Common myeloid progenitor, CD34-positive (primary cell): ENCODE measurements around the gene PASK.

Experiments used
- CTCF ChIA-PET: fragments of 350-600 bp; sonication (Branson Sonifier 250); formaldehyde crosslinking; loops from one replicate; lab custom pipeline; 2021; ENCODE audit warnings: antibody characterized with exemption; lab: Charles Lee
- POLR2A ChIA-PET: fragments of 350-600 bp; sonication (Branson Sonifier 250); formaldehyde crosslinking; loops from one replicate; lab custom pipeline; 2021; ENCODE audit warnings: antibody characterized with exemption; lab: Charles Lee
- DNase-seq, 3 donors: peaks; one replicate each; pipeline versions ENCODE4 v3.0.0 to v3.0.0-alpha.2; 2013
- H3K27ac ChIP-seq, 2 experiments: 1 replicate in 1 of 2; 2 replicates in 1 of 2; pipeline ENCODE4 v1.7.0; 2013; ENCODE audit warnings: inconsistent platforms in 2 of 2, low read length in 2 of 2, mild to moderate bottlenecking in 2 of 2, low read depth in 1 of 2, moderate library complexity in 1 of 2; ENCODE audit not compliant: severe bottlenecking in 2 of 2, insufficient read depth in 1 of 2, poor library complexity in 1 of 2
- H3K27me3 ChIP-seq, 5 experiments: replicated peaks in 2 of 5; 1 replicate in 3 of 5; 2 replicates in 2 of 5; pipeline versions ENCODE4 v1.6.1 to v1.7.0; 2013; ENCODE audit warnings: low read length in 4 of 5, mild to moderate bottlenecking in 2 of 5, moderate library complexity in 2 of 5, inconsistent platforms in 1 of 5; ENCODE audit not compliant: insufficient read depth in 5 of 5, control insufficient read depth in 4 of 5
- H3K36me3 ChIP-seq, 4 experiments: 1 replicate in 2 of 4; 2 replicates in 2 of 4; pipeline versions ENCODE4 v1.6.1 to v1.7.0; 2013; ENCODE audit warnings: low read length in 3 of 4, control low read depth in 1 of 4, mild to moderate bottlenecking in 1 of 4; ENCODE audit not compliant: control insufficient read depth in 4 of 4, insufficient read depth in 4 of 4
- H3K4me1 ChIP-seq, 4 experiments: 1 replicate in 3 of 4; 2 replicates in 1 of 4; pipeline versions ENCODE4 v1.6.1 to v1.7.1; 2013; ENCODE audit warnings: low read length in 3 of 4, mild to moderate bottlenecking in 3 of 4, control low read depth in 1 of 4, inconsistent platforms in 1 of 4, moderate library complexity in 1 of 4; ENCODE audit not compliant: control insufficient read depth in 4 of 4, insufficient read depth in 4 of 4; ENCODE audit errors: control extremely low read depth in 1 of 4
- H3K4me3 ChIP-seq, 7 experiments: 1 replicate in 4 of 7; 2 replicates in 3 of 7; pipeline versions ENCODE4 v1.5.1 to v1.7.0; 2013; ENCODE audit warnings: mild to moderate bottlenecking in 7 of 7, low read length in 6 of 7, moderate library complexity in 6 of 7, inconsistent platforms in 2 of 7, low read depth in 2 of 7, control low read depth in 1 of 7; ENCODE audit not compliant: insufficient read depth in 4 of 7, control insufficient read depth in 1 of 7; ENCODE audit errors: extremely low read depth in 1 of 7
- H3K9me3 ChIP-seq, 5 experiments: 1 replicate in 4 of 5; 2 replicates in 1 of 5; pipeline versions ENCODE4 v1.6.1 to v1.7.1; 2013; ENCODE audit warnings: low read length in 4 of 5, mild to moderate bottlenecking in 2 of 5, inconsistent platforms in 1 of 5, low read depth in 1 of 5, moderate library complexity in 1 of 5; ENCODE audit not compliant: control insufficient read depth in 4 of 5, insufficient read depth in 2 of 5; ENCODE audit errors: control extremely low read depth in 1 of 5
- WGBS: methylation state at CpG from one replicate; pipeline ENCODE4 v1.1.5; 2013; ENCODE audit not compliant: insufficient coverage; 5-methylcytosine and 5-hydroxymethylcytosine counted together

PASK gene

GRCh38 chr2:241062389-241063092, 86.7 kb downstream of the PASK start:
- ChIA-PET POLR2A (no interaction called here), CTCF (interaction anchor here (1.0 to 1.2 kb wide), 2 partner anchors 150 to 156 kb away, joined by 3 read pairs; no protein-coding TSS in a partner anchor)
- Histone ChIP-seq H3K27me3 (peaks cover 0 to 14% (median 0%) of the 10 kb centered on the region in 5 experiments), H3K9me3 (no peaks in the 10 kb centered on the region), H3K36me3 (peaks cover 0 to under 1% (median 0%) of the 10 kb centered on the region in 4 experiments), H3K4me3 (no peak overlapping the region), H3K4me1 (peaks cover 0 to 9% (median 2%) of the 10 kb centered on the region in 4 experiments), H3K27ac (no peak overlapping the region)
- no peak for DNase-seq
- WGBS: 89% methylated on average over 13 of the region's 15 CpGs

GRCh38 chr2:241061275-241061674, 88.0 kb downstream of the PASK start:
- no peaks in the 10 kb centered on the region for H3K36me3 ChIP-seq
- H3K9me3 ChIP-seq: no peaks in the 10 kb centered on the region
- no peak for DNase-seq
- CTCF ChIA-PET: interaction anchor here (0.6 kb wide), 1 partner anchor 108 kb away, joined by 4 read pairs; no protein-coding TSS in a partner anchor
- H3K4me1 ChIP-seq: peaks cover 0 to 9% (median 2%) of the 10 kb centered on the region in 4 experiments
- POLR2A ChIA-PET: no interaction called here
- peaks cover 0 to 14% (median 0%) of the 10 kb centered on the region in 5 experiments for H3K27me3 ChIP-seq
- no peak overlapping the region for H3K27ac ChIP-seq
- no peak overlapping the region for H3K4me3 ChIP-seq
- 100% methylated on average over 2 of the region's 6 CpGs for WGBS
